Keratinocyte (primary cell): ENCODE measurements around the gene INPP5K. TPM values are rescaled to one million over a fixed set of nuclear protein-coding genes. Genes with fewer than 3 reads are reported as not detected.
"Not testable (repeated sequence)": the region's sequence is repeated elsewhere in the genome, so short reads cannot be mapped to it uniquely, and the experiment has no call there.

Source experiments
- DNase-seq: peaks from one replicate; pipeline ENCODE4 v3.0.0-alpha.2; 2011; ENCODE audit warnings: low read depth, missing footprints, low spot score
- FAIRE-seq: peaks from 2 replicates; lab custom pipeline; 2011; peaks lifted over from hg19 to GRCh38; lab: Jason Lieb, UNC
- H2AFZ ChIP-seq: 2 replicates; pipeline ENCODE4 v1.6.0; 2012; ENCODE audit warnings: low read length, control low read depth, inconsistent platforms; ENCODE audit not compliant: control insufficient read depth
- H3K27ac ChIP-seq: 2 replicates; pipeline ENCODE4 v1.5.1; 2011; ENCODE audit warnings: low read length; ENCODE audit not compliant: control insufficient read depth, insufficient read depth
- H3K27me3 ChIP-seq: 3 replicates; pipeline ENCODE4 v1.6.0; 2011; ENCODE audit warnings: low read length; ENCODE audit not compliant: control insufficient read depth, insufficient read depth; ENCODE audit errors: extremely low read depth
- H3K36me3 ChIP-seq, 2 experiments: 2 replicates in 1 of 2; 3 replicates in 1 of 2; pipeline ENCODE4 v1.5.1; 2011; ENCODE audit warnings: low read length in 2 of 2, mild to moderate bottlenecking in 1 of 2; ENCODE audit not compliant: control insufficient read depth in 2 of 2, insufficient read depth in 2 of 2; ENCODE audit errors: extremely low read depth in 1 of 2
- H3K4me1 ChIP-seq: 3 replicates; pipeline ENCODE4 v1.5.1; 2011; ENCODE audit warnings: low read length; ENCODE audit not compliant: control insufficient read depth, insufficient read depth; ENCODE audit errors: extremely low read depth
- H3K4me2 ChIP-seq: 3 replicates; pipeline ENCODE4 v1.6.0; 2011; ENCODE audit warnings: low read depth, low read length; ENCODE audit not compliant: control insufficient read depth, insufficient read depth; ENCODE audit errors: extremely low read depth
- H3K4me3 ChIP-seq, 3 experiments: fragments of 200-600 bp in 1 of 3; sonication (generic) in 1 of 3; 2 replicates in 2 of 3; 3 replicates in 1 of 3; pipeline ENCODE4 v1.5.1; 2011 to 2016; ENCODE audit warnings: low read length in 3 of 3, mild to moderate bottlenecking in 3 of 3, control low read depth in 2 of 3, inconsistent platforms in 1 of 3, low read depth in 1 of 3, mixed read lengths in 1 of 3, mixed run types in 1 of 3, moderate library complexity in 1 of 3; ENCODE audit not compliant: control insufficient read depth in 2 of 3, insufficient read depth in 2 of 3; ENCODE audit errors: extremely low read depth in 1 of 3
- H3K79me2 ChIP-seq: 2 replicates; pipeline ENCODE4 v1.6.0; 2012; ENCODE audit warnings: low read length; ENCODE audit not compliant: control insufficient read depth, insufficient read depth
- H3K9ac ChIP-seq: 3 replicates; pipeline ENCODE4 v1.6.0; 2011; ENCODE audit warnings: low read length; ENCODE audit not compliant: control insufficient read depth, insufficient read depth; ENCODE audit errors: extremely low read depth
- H3K9me1 ChIP-seq: 3 replicates; pipeline ENCODE4 v1.6.0; 2011; ENCODE audit warnings: low read length; ENCODE audit not compliant: control insufficient read depth, insufficient read depth; ENCODE audit errors: extremely low read depth
- H3K9me3 ChIP-seq: 2 replicates; pipeline ENCODE4 v1.5.1; 2012; ENCODE audit warnings: low read depth, low read length; ENCODE audit not compliant: control insufficient read depth
- H4K20me1 ChIP-seq: 3 replicates; pipeline ENCODE4 v1.6.0; 2011; ENCODE audit warnings: low read length; ENCODE audit not compliant: control insufficient read depth, insufficient read depth; ENCODE audit errors: extremely low read depth
- CTCF ChIP-seq, 3 experiments: IDR thresholded peaks in 1 of 3; conservative IDR thresholded peaks in 1 of 3; optimal IDR thresholded peaks in 1 of 3; 2 replicates in 2 of 3; 3 replicates in 1 of 3; pipeline versions ENCODE3 to v1.5.1; 2011; ENCODE audit warnings: low read length in 3 of 3, mild to moderate bottlenecking in 3 of 3, moderate library complexity in 2 of 3, control low read depth in 1 of 3, inconsistent platforms in 1 of 3; ENCODE audit not compliant: insufficient read depth in 2 of 3; ENCODE audit errors: extremely low read depth in 1 of 3
- EZH2 ChIP-seq: IDR thresholded peaks from one replicate; pipeline ENCODE4 v1.6.1; 2012; ENCODE audit warnings: inconsistent platforms, mild to moderate bottlenecking, low read length, moderate library complexity
- dilution Hi-C: fragments of 300-500 bp; cut with MboI; formaldehyde crosslinking; loops from one replicate; pipeline ENCODE4 v1.7.0; 2020; ENCODE audit warnings: low sequenced_read_pairs; ENCODE audit not compliant: extremely low pct_ligation_motif_present
- polyA plus RNA-seq, 5 experiments: library from polyadenylated mRNA; depleted of rRNA in 3 of 5; stranded (reverse) in 3 of 5; stranded (forward) in 1 of 5; unstranded in 1 of 5; fragments of >200 nt; gene quantifications; 1 replicate in 1 of 5; 2 replicates in 3 of 5; 3 replicates in 1 of 5; pipeline versions ENCODE4 v1.2.1 to v1.2.3, GENCODE V29; 2011 to 2012; ENCODE audit warnings: missing spikeins in 2 of 5, low read depth in 1 of 5, low replicate concordance in 1 of 5

The INPP5K gene
- polyA plus RNA-seq, 1 donor (not counting 4 experiments of a cell fraction or from before 2014, with no cell fraction given) = 23.0 TPM

- no peak for DNase-seq
- H4K20me1 ChIP-seq = peaks cover 25% of the 10 kb centered on the region
- peak overlapping the region; percentile 92 for H3K9ac ChIP-seq
- H3K9me1 ChIP-seq = no peaks in the 10 kb centered on the region
- H2AFZ ChIP-seq = no peak overlapping the region
- TF ChIP-seq CTCF (optimal IDR thresholded peaks at IDR 0.05 in 1 of 3, IDR thresholded peaks at IDR 0.05 in 1 of 3, conservative IDR thresholded peaks at IDR 0.05 in 1 of 3; ENCODE audit: extremely low read depth in 1 of 3, insufficient read depth in 2 of 3, low read length in 3 of 3) (no peak), EZH2 (no peak)
- dilution Hi-C loops = no loop called here
- H3K4me1 ChIP-seq = peaks cover 9% of the 10 kb centered on the region
- H3K79me2 ChIP-seq = peaks cover 64% of the 10 kb centered on the region
- peak; percentile 80 for FAIRE-seq
- peak overlapping the region; percentile 90 for H3K4me2 ChIP-seq
- H3K4me3 ChIP-seq = peak overlapping the region; percentile 75 to 97 (median 87)
- H3K27ac ChIP-seq = peak overlapping the region; percentile 85
- peaks cover 3 to 8% of the 10 kb centered on the region in 2 experiments for H3K36me3 ChIP-seq
- H3K9me3 ChIP-seq = no peaks in the 10 kb centered on the region
- H3K27me3 ChIP-seq = no peaks in the 10 kb centered on the region
These were observed 61.9 kb downstream of the INPP5K start for GRCh38 chr17:1454541-1454940.

- H3K9me3 ChIP-seq, H2AFZ ChIP-seq, H3K27ac ChIP-seq, DNase-seq, H3K4me1 ChIP-seq, dilution Hi-C loops, H3K9ac ChIP-seq, H3K9me1 ChIP-seq, H3K27me3 ChIP-seq, H3K4me2 ChIP-seq, H3K4me3 ChIP-seq, FAIRE-seq: not testable (repeated sequence)
- H4K20me1 ChIP-seq = peaks cover 33% of the 10 kb centered on the region
- H3K36me3 ChIP-seq = peaks cover 8 to 14% of the 10 kb centered on the region in 2 experiments
- peaks cover 73% of the 10 kb centered on the region for H3K79me2 ChIP-seq
These were observed 62.7 kb downstream of the INPP5K start for GRCh38 chr17:1453694-1454093.

GRCh38 chr17:1452836-1453235 is 63.6 kb downstream of the INPP5K start:
- Histone ChIP-seq H3K9ac (no peak overlapping the region), H3K79me2 (peaks cover 81% of the 10 kb centered on the region), H3K9me1 (no peaks in the 10 kb centered on the region), H3K27ac (no peak overlapping the region), H3K36me3 (peaks cover 8 to 14% of the 10 kb centered on the region in 2 experiments), H3K4me3 (no peak overlapping the region), H3K4me1 (peaks cover 9% of the 10 kb centered on the region), H2AFZ (no peak overlapping the region), H3K4me2 (no peak overlapping the region), H3K9me3 (no peaks in the 10 kb centered on the region), H3K27me3 (no peaks in the 10 kb centered on the region), H4K20me1 (peaks cover 42% of the 10 kb centered on the region)
- dilution Hi-C loops = no loop called here
- DNase-seq = no peak
- FAIRE-seq = no peak
- TF ChIP-seq CTCF (optimal IDR thresholded peaks at IDR 0.05 in 1 of 3, IDR thresholded peaks at IDR 0.05 in 1 of 3, conservative IDR thresholded peaks at IDR 0.05 in 1 of 3; ENCODE audit: extremely low read depth in 1 of 3, insufficient read depth in 2 of 3, low read length in 3 of 3) (no peak), EZH2 (no peak)

- H3K4me3 ChIP-seq, H3K4me1 ChIP-seq, H2AFZ ChIP-seq, H3K27ac ChIP-seq, dilution Hi-C loops, H3K9me3 ChIP-seq, H3K9me1 ChIP-seq, FAIRE-seq, H3K9ac ChIP-seq, DNase-seq, H3K27me3 ChIP-seq, H3K4me2 ChIP-seq: not testable (repeated sequence)
- H3K36me3 ChIP-seq = peaks cover 13 to 20% of the 10 kb centered on the region in 2 experiments
- peaks cover 100% of the 10 kb centered on the region for H3K79me2 ChIP-seq
- H4K20me1 ChIP-seq = peaks cover 59% of the 10 kb centered on the region
These were observed 66.2 kb downstream of the INPP5K start for GRCh38 chr17:1450261-1450660.
